Activated naive CD4-positive, alpha-beta T cell (primary cell): ENCODE data around the gene PFKFB2.

Source experiments
- DNase-seq, 4 experiments: peaks; one replicate each; lab custom pipeline; 2025; lab: John Stamatoyannopoulos, UW

Gene PFKFB2

DNA sequence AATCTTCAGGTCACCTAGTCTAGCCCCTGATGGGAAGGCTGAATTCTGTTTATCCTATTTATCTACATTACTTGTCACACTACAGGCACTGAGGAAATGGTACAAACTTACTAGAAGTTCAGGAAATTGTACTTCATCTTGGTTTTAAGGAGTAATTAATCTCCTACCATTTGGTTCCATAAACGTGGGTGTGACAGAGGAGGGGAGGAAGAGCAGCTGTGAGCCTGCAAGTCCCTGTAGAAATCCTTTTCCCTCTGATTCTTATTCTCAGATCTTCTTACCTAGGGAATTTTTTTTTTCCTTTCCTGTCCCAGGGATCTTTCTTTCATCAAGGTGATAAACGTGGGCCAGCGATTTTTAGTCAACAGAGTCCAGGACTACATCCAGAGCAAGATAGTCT is 14.1 kb downstream of the PFKFB2 start:
- DNase-seq, result no peak

DNA sequence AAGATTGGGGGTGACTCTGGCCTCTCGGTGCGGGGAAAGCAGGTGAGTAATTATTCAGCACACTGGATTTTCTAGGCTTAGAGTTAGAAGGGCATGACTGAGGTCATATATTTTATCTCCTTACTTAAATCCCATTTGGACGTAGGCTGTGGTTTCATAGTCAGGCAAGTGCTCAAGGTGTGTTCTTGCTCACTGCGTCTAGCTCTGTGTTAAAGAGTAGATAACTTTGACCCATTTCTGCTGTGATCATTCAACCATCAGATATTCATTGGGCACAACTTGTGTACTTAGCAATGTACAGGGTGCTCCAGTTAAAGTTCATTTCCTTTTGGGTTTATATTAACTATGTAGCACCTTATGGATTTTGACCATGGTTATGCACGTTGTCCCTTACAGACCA is 14.6 kb downstream of the PFKFB2 start:
- DNase-seq, result no peak

GRCh38 chr1:207069061-207069460 is 16.0 kb downstream of the PFKFB2 start:
- DNase-seq, result no peak

GRCh38 chr1:207069858-207070506 is 16.9 kb downstream of the PFKFB2 start:
- no peak for DNase-seq

DNA sequence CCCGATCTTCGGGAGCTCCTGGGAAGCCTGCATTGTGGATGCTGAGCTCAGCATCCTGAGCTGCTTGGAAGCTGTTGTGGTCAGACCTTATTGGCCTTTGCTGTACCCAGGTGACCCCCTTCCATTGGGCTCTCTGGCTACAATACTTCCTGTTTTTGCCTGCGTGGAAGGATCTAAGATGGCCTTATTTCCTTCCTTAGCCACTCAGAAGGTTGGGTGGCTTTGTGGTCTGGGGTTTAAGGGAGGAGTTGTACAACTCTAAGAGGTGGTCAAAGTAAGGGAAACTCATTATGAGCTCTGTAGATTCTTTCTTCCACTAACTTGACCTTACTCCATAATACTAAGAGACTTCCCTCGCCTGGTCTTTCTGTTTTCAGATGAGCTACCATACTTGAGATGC is 17.7 kb downstream of the PFKFB2 start:
- DNase-seq, result no peak

- no peak for DNase-seq
Measured at GRCh38 chr1:207071426-207071825, 18.4 kb downstream of the PFKFB2 start.

DNA sequence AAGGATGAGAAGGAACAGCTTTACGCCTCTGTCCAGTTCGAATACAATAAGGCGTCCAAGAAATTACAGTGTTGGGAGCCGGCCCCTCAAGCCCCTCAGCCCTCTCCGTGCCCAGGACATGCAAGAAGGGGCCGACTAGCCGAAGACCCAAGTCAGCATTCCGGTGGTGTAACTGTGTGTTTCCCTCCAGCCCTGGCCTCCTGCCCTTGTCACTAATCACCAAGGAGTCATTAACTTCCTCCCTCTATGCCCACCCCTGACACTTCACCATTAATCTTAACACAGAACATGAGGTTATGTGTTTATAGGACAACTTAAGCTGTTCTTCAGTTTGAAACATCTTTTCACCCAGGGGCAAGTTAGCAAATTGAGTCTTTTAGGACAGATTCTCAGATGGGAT is 19.2 kb downstream of the PFKFB2 start:
- no peak for DNase-seq

GRCh38 chr1:207073906-207074820 is 21.1 kb downstream of the PFKFB2 start:
- no peak for DNase-seq

DNA sequence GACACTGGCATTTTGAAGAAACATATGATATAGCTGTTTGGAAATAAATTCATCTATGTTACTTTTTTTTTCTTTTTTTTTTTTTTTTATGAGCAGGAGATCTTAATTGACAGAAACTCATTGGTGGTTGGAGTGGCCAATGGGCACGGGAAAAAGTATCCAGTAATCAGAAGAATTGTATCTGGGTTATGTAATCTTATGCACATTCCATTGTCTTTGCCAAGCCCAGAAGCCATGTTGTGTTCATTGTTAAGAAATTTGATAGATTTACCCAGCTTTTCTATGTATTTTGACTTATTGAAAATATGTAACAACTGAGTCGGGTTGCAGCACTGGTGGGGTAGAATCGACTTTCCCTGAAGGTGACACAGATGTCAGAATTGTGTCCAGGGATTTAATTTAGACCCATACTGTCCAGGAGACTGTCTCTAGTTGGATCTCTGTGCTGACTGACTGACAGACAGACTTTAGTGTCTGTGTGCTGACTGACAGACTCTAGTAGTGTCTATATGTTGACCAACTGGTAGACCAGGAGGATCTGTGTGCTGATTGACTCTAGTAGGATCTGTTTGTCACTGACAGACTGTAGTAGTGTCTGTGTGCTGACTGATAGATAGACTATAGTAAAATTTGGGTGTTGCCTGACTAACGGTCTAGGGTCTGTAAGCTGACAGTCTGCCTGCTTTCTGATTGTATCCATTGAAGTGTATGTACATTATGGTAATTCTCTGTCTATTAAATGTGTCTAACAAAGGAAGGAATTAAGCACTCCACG is 23.3 kb downstream of the PFKFB2 start:
- no peak for DNase-seq

DNA sequence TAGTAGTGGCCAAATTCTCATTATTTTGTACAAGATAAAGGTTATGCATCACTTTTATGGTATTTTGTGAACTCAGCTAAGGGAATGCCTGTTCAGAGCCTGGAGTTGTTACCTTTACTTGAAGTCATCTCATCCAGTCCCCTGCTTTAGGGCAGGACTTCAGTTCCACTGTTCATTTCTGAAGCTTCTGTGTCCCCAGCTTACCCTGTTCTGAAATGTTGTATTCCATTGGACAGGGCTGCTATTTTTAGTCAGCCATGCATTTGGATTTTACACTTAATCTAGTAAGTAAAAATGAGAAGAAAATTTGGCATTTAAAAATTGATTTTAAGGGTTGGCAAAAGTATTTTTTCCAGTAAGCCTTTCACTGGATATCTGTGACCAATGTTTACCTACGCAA is 23.9 kb downstream of the PFKFB2 start:
- no peak for DNase-seq

DNA sequence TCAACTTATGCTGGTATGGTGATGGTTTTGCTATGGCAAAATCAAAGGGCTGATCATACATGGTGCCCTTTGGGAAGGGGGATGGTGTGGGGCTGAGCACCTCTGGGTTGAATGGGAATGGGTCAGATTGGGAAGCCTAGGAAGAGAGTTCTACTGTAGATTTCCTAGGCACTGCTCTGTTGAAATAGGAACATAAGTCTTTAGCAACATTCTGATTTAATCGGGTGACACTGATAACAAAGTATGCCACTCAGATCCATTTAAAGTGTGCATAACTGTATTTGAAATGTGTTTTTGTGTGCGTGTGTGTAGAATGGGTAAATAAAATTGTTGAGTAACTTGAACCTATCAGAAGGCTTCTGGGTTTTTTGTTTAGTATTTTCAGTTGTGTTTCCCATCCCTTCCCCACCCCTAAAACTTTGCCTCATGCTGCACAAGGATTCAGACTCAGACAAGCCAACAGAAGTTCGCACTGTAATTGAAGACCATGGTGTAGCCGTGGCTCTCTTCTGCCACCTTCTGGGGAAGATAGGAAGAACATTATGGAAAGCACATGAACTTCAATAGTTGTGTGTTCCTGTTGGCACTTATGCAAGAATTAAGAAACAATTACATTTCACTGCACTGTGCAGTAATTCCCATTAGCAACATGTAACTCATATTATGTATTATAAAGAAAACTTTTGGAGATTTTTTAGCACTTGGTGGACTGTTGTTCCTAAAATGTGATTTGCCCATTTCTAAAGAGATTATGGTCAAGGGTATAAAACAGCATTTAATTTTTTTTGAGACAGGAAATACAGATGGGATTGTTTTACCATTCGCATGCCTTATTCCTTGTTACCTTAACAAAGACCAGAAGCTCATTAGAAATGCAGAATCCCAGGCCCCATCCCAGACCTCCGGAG is 24.6 kb downstream of the PFKFB2 start:
- peak in 3 of 4 experiments; percentile 9 to 29 (median 10) for DNase-seq

GRCh38 chr1:207078578-207079132 is 25.6 kb downstream of the PFKFB2 start:
- DNase-seq, result no peak

DNA sequence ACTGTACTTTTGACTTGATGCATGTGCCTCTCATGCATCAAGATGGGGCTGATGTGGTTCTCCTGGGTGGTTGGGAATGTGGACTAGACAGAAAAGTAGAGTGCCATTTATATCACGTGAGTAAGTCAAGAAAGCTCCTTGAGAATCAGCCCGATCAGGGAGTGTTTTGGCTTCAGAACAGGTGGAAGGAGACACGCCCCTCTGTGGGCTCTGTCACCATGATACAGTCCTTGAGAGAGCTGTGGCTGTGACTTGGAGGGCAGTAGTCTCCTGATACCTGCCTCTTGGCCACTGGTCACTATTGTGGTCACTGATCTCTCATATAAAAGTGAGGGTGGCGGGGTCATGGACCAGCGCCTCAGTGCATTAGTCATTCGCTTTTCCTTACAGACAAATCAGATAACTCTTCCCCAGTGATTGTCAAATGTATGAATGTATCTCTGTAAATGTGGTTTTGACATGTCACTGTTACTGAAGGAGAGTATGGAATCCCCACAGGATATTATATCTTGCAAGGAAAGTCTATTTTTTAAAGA is 26.7 kb downstream of the PFKFB2 start:
- no peak for DNase-seq

GRCh38 chr1:207081088-207081487 is 28.0 kb downstream of the PFKFB2 start:
- DNase-seq, result no peak

GRCh38 chr1:207081806-207082205 is 28.7 kb downstream of the PFKFB2 start:
- DNase-seq, result no peak

DNA sequence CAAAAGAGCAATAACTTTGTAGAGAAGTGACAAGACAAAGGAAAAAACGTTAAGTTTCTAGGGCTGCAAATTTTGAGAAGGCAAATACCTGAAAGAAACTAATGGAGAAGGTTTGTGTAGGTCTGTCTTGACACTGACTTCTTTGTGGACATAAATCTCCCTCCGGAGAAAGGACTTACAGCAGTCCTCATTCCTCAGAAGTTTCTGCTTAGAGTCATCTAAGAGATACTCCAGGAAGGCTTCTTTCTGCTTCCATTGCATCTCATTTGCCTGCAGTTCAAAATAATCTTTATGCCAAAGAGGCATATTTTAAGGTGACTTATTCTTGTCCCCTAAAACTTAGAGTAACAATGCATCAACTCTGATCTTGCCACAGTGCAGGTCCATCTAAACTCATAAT is 31.2 kb downstream of the PFKFB2 start:
- no peak for DNase-seq

DNA sequence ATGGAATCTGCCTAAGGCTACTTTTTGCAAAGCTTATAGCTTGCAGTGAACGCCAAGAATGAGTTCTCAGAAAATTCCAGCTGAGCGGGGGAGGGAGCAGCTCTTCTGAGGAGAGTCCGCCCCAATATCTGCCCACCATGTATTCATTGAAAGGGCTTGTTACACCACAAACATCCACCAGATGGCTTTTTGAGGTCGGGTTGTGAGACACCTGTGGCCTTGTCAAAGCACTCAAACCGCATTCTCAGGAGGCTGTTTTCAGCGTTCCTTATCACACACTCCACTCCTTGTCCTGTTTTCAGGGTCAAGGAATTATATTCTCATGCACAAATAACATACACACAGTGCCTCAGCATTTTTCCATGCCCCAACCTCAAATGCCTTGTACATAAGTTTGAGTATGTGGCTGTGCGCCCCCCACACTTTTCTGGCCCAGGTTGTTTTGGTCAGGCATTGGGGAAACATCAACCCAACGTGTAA is 31.7 kb downstream of the PFKFB2 start:
- peak in 1 of 4 experiments; percentile 26 for DNase-seq

- DNase-seq, result no peak
Measured at GRCh38 chr1:207085887-207086286, 32.8 kb downstream of the PFKFB2 start.

- no peak for DNase-seq
Measured at GRCh38 chr1:207088161-207088560, 35.1 kb downstream of the PFKFB2 start.

DNA sequence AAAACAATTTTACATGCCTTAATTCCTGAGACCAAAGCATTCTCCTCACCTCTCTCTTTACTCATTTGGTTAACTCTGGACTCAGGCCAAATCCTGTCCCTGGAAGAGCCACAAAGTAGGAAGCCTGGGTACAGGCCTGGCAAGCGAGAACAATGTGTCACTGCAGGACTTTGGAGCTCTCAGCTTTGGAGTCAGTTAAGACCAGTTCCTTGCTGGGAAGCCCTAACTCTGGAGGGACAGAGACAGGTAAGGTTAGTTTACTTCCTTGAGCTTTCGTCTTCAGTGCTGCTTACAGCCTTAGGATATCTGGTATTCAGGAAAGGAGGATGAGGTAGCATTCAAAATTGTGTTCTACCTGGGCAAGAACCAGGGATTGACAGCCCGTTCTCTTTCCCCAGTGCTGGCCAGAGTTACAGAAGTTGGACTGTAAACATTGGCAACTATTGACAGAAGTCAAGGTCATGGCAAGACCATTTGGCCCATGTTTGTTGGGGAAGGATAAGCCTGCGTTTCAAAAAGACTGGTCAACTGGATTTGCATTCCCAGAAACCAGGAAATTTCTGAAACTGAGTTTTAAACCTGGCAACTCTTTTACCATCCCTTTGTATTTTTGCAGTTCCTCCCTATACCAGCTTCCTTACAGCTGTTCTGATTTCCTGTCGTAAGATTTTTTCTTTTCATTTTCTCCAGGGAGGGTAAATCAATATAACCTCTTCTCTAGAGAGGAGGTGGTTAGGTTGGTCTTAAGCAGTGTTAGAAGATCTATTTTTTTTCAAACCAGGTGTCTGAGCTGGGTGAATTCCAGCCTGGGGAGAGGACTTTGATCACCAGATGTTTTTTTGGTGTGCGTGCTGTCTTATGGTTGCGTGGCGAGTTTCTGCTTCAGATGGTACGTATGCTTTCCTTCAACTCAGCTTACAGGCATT is 35.9 kb downstream of the PFKFB2 start, which contains the start of gene C4BPB:
TSS of gene C4BPB (plus strand) at position 160 of the 926 bp plus-strand sequence. CDS start at position 832, 672 bp downstream.
- DNase-seq, result no peak
